Non-pigmented ciliary epithelial cell (primary cell): ENCODE data around the gene KMT2C.
"Not testable (repeated sequence)": the region's sequence is repeated elsewhere in the genome, so short reads cannot be mapped to it uniquely, and the experiment has no call there.

Experiments
- DNase-seq: peaks from one replicate; pipeline ENCODE4 v3.0.0-alpha.2; 2010; ENCODE audit warnings: low read depth

Gene KMT2C

DNA sequence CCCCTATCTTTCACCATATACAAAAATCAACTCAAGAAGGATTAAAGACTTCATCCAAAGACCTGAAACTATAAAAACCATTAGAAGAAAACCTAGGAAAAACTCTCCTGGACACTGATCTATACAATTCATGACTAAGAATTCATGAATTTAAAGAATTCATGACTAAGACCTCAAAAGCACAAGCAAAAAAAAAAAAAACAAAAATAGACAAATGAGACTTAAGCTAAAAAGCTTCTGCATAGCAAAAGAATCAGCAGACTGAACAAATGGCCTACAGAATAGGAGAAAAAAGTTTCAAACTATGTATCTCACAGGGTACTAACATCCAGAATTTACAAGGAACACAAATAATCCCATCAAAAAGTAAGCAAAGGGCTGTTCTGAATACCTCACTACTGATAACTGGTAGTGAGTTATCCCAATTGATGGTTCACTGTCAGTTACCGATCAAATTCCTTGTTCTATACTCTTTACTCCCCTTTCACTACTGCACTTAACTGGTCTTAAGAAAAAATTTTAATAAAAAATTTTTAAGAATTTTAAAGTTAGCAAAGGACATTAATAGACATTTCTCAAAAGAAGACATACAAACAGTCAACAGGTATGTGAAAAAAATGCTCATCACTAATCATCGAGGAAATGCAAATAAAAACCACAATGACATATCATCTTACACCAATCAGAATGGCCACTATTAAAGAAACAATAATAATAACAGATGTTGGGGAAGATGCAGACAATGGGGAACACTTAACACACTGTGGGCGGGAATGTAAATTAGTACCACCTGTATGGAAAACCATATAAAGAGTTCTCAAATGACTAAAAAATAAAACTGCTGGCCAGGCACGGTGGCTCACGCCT lies 33.2 kb downstream of the KMT2C start:
- DNase-seq: peak; percentile 18

DNA sequence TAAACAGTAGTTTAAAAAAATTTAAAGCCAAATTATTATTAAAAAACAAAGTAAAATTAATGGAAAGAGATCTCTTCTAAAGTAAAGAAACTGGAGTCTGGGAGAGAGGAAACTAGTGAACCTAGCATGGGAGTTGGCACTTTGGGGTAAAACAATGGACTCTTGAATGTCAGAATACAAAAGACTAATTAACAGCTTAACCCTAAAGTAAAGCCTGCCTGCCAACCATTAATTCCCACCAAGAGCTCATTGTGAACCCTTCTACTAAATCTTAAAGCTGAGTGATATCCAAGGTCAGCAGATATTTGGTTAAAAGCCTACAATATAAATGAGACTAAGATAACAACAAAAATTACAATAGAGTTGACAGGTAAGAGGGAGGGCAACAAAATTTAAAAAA lies 36.5 kb downstream of the KMT2C start:
- no peak for DNase-seq

DNA sequence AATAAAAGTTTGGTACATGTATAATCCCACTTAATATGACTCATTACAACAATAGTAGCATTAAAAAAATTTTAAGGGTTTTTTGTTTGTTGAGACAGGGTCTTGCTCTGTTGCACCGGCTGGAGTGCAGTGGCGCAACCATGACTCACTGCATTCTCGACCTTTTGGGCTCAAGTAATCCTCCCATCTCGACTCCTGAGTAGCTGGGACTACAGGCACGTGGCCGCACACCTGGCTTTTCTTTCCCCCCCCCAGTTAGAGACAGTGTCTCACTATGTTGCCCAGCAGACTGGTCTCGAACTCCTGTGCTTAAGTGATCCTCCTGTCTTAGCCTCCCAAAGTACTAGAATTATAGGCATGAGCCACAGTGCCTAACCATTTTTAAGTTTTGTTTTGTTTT lies 40.7 kb downstream of the KMT2C start:
- peak; percentile 27 for DNase-seq

DNA sequence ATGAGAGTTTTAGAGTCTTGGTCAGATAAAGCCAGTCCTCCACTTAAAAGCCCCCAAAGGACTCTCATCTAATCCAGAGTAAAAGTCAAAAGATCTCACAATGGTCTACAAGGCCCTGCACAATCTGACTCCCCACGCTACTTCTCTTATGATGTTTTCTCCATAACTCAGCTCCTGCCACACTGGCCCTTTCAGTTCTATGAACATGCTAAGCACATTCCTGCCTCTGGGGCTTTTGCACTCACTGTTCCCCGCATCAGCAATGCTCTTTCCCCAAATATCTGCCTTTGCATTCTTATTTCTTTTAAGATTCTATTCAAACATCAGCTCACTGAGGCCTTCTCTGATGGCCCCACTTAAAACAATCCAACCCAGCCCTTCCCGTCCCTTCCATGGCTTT lies 41.6 kb downstream of the KMT2C start:
- peak; percentile 5 for DNase-seq

DNA sequence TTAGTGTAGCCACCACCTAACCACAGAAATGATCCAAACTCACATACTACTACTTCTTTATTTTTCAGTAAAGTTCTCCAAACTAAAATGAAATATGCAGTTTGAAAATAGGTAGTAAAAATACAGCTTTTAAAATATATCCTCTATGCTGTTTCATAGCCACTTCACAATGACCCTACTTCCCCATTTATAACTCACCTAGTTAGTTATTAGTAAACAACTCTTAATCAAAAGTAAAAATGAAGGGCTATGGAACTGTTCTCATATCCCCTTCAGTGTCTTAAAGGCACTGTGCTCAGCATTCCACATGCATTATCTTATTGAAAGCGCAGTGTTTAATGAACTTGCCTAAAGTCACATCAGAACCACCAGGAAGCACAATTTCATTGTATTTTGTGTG lies 43.5 kb downstream of the KMT2C start:
- DNase-seq: no peak

DNA sequence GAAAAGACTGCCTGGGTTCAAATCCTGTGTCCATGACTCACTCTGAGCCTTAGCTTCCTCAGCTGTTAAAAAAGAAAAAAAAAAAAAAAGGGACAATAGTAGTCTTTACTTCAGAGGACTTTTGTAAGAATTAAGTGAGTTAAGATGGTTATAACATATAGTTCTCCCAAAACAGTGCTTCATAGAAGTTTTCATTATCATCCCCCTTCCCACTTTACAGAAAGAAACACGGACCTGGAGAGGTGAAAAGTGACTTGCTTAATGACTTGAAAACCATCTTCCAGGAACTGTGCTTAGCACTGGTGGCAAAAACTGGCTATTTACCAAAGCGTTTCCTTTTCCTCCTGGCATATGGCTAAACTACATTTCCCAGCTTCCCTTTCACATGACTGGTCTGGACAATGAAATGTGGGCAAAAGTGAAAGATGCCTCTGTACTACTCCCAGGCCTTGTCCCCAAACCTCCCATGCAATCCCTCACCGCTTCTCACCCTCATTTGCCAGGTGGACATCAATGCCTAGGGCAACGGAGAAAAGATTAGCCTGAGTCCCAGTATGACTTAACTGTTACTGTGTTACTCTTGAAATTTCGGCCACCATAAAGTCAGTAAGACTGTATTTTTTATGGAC lies 49.6 kb downstream of the KMT2C start:
- DNase-seq: not testable (repeated sequence)

DNA sequence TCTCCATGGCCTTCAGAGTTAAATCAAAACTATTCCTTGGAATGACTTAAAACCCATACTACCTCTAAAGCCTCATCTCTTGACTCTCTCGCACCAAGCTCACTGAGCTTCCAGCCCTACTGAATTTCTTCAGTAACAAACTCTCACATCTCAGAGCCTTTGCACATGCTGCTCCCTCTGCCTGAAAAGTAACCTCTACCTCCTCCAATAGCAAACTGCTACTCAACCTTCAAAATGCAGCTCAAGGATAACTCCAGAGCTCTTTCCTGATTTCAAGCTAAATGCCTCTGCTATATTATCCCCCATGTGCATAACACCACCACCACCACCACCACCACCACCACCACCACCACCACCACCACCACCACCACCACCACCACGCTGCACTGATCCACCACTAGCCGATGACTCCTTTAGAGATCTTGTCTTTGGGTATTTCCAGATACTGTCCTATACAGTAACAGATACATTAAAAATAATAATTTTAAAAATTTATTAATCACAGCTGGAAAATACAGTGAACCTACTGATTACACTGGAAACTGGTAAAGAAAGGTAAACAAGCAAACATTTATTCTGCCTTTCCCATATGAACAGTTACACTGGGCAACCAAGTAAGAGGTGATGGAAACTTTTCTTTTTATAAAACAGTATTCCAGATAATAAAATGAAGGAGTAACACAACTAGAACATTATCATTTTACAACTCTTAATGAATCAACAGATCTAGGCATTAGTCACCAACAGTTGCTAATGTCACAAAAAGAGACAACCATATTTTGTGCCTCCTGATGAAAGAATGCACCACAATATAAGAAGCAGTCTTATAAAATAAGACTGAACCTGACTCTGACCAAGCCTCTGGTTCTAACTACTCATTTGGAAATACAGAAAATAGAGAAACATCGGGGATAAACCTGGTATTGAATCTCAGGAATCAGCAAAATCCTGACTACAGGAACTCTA lies 51.3 kb downstream of the KMT2C start:
- DNase-seq: not testable (repeated sequence)

DNA sequence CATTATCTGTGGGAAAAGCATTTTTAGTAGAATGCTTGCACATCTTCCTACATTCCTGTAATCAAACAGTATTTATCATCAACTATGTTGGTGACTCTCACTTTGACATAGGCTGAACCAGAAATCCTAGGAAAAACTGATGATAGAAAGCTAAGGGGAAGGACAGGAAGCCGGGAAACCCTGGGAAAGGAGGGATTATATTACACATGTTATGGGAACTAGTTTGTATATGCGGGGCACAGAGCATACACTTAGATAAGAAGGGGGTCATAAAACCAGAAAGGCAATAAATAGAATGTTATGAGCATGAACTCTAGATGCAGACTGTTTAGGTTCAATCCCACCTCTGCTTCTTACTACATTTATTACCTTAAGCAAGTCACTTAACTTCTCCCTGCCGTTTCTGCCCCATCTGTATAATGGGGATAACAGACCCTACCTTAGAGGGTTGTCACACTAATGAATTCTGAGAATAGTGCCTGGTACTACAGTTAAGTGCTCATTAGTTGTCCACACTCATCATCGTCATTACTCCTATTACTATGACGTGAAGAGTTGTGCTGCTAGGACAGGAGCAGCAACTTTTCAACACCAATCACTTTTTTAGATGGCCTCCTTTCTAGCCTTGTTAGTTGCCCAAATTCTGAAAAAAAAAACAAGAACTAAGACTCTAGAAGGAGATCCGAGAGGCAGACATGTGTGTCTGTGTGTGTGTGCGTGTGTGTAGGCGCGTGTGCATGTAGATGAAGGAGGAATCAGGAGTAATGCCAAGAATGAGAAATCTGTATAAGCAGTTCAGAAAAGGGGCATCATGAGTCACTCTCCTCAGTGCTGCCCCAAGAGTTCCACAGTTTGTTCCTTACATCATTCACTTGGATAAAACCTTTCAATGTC lies 52.2 kb downstream of the KMT2C start:
- DNase-seq: peak; percentile 84

DNA sequence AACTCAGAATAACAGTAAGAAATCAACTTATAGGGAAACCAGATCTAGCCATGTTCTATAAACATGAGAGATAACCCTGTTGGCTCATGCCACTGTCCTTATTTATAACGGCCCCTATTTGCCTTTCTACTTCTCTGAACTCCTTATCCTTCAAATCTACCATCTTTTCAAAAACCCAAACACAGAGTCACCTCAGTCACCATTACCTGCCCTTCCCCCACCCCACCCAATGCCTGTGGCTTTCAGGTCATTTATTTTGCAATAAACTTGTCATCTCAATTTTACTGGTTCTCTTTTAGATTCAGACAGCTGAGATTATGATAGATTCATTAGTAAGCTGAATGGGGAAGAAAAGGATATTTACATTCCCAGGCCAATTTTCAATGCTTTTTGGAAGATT lies 53.6 kb downstream of the KMT2C start:
- DNase-seq: no peak

DNA sequence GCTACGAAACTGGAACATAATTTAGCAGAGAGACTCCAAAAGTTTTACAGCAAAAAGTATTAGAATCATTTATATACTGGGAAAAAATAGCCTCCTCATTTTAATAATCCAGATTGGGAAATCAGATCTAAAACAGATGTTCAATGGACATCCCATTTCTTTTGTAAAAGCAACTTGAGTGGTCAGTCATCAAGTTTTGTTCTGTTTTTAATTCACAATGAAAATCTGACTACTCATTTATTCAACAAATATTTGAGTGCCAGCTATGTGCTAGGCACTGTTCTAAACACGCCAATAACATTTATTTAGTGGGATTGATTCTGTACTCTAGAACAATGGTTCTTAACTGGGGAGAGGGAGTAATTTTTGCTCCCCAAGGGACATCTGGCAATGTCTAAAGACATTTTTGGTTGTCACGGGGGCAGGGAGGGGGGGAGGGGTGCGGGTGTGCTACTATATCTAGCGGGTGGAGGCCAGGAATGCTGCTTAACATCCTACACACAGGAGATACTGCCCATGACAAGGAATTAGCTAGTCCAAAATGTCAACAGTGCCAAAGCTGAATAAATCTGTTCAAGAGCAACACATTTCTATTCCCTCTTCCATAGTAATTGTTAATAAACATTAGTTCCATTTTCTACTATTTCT lies 54.7 kb downstream of the KMT2C start:
- DNase-seq: not testable (repeated sequence)

DNA sequence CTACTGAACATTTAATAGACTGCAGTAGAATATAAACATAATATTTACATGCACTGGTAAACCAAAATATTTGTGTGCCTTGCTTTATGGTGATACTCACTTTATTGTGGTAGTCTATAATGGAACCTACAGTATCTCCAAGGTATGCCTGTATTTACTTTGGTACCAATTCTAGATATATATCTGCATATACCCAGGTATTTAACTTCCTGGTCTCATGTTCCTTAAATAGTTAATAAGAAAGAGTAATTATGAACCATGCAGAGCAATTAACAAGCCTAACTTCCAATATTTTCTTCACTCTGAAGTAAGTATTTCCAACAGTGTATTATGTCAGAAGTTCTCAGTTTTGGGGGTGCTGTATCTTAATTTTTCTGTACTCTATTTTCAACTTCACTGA lies 57.3 kb downstream of the KMT2C start:
- DNase-seq: not testable (repeated sequence)

DNA sequence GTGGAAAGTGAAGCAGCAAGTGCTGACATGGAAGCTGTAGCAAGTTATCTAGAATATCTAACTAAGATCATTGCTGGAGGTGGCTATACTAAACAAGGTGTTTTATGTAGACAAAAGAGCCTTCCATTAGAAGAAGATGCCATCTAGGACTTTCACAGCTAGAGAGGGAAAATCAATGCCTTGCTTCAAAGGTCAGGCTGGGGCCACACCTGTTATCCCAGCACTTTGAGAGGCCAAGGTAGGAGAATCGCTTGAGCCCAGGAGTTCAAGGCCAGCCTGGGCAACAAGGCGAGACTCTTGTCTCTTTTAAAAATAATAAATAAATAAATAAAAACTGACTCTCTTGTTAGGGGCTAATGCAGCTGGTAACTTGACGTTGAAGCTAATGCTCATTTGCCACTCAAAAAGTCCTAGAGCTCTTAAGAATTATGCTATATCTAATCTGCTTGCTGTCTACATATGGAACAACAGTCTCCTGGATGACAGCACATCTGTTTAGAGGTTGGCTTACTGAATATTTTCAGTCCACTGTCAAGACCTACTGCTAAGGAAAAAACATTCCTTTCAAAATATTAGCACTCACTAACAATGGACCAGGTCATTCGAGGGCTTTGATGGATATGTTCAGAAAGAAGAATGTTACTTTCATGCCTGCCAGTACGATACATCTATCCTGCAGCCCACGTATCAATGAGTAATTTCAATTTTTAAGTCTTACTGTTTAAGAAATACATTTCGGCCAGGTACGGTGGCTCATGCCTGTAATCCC lies 58.9 kb downstream of the KMT2C start:
- not testable (repeated sequence) for DNase-seq

DNA sequence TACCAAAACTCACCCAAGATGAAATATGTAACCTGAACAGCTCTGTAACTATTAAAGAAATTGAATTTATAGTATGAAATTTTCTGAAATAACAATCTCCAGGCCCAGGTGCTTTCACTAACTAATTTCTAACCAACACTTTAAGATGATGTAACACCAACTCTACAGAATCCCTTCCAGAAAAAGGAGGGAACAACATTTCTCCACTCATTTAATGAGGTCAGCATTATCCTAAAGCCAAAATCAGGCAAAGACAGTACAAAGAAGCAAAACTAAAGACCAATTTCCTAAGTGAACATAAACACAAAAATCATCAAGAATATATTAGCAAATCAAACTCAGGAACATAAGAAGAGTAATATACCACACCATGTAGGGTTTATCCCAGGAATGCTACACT lies 65.5 kb downstream of the KMT2C start:
- DNase-seq: no peak

DNA sequence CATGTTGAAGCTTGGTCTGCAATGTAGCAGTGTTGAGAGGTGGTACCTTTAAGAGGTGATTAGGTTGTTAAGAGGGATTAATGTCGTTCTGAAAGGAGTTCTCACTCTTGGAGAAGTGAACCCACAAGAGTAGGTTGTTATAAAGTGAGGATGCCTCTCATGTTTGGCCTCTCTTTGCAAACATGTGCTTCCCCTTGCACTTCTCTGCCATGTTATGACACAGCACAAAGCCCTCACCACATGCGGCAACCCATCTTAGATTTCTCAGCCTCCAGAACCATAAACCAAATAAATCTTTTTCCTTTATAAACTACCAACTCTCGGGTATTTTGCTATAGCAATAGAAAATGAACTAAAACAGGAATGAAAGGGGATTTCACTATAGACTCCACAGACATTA lies 66.3 kb downstream of the KMT2C start:
- no peak for DNase-seq

DNA sequence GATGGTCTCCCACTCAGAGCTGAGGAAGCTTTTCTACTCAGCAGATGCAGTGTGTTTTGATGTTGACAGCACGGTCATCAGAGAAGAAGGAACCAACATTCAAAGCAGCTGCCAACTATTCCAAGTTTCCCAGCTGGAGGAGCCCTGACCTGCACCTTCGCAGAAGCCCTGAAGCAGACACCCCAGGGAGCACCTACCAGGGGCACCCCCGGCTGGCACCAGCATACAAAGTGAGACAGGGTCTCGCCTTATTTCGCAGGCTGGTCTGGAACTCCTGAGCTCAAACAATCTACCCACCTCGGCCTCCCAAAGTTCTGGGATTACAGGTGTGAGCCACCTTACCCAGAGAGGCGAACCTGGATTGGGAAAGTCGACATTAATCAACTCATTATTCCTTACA lies 68.6 kb downstream of the KMT2C start:
- no peak for DNase-seq

DNA sequence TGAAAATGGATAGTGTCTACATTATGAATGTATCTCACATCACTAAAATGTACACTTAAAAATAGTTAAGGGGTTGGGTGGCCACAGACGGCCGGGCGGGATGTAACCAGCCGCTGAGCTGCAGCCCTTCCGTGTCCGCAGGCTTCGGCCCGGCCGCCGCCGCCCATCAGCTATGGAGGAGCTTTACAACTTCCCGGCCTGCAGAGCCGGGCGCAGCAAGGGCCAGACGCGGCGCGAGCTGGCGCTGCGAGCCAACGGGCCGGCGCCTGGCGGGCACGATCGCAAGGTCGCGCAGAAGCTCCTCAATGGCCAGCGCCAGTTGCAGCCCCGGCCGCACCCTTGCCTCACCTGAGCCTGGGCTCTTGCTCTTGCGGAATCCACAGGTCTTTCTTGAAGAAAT lies 69.1 kb downstream of the KMT2C start:
- no peak for DNase-seq

DNA sequence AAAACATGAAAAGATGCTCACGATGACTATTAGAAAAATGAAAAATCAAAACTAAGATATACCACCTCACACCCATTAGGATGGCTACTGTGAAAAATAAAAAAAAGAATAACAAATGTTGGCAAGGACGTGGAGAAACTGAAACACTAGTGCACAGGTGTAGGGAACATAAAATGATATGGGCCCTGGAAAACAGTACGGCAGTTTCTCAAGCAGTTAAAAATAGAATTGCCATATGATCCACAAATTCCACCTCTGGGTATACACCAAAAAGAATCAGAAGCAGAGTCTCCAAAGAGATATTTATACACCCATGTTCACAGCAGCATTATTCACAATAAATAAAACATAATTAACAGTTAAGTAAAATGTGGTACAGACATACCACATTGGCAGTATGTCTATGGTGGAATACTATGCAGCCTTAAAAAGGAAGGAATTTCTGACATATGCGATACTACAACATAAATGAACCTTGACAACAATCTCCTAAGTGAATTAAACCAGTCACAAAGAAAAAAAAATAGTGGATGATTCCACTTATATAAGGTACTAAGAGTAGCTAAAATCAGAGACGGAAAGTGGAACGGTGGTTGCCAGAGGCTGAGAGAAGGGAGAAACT lies 69.7 kb downstream of the KMT2C start:
- no peak for DNase-seq

DNA sequence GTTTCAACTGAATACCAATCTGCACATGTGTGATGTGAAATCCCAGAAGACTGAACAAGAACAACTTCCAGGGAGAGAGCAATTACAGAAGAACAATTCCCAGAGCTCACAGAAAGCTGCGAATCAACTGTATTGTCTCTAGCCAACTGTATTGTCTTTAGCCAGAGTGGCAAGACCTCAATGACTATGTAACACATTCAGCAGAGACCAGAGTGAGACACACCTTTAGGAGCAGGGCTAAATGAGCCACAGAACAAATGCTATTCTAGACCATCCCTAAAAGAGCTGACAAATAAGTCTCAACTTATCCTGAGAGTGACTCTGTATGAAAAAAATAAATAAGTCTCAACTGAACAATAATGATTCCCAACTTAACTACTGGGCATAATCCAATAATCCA lies 72.0 kb downstream of the KMT2C start:
- no peak for DNase-seq

DNA sequence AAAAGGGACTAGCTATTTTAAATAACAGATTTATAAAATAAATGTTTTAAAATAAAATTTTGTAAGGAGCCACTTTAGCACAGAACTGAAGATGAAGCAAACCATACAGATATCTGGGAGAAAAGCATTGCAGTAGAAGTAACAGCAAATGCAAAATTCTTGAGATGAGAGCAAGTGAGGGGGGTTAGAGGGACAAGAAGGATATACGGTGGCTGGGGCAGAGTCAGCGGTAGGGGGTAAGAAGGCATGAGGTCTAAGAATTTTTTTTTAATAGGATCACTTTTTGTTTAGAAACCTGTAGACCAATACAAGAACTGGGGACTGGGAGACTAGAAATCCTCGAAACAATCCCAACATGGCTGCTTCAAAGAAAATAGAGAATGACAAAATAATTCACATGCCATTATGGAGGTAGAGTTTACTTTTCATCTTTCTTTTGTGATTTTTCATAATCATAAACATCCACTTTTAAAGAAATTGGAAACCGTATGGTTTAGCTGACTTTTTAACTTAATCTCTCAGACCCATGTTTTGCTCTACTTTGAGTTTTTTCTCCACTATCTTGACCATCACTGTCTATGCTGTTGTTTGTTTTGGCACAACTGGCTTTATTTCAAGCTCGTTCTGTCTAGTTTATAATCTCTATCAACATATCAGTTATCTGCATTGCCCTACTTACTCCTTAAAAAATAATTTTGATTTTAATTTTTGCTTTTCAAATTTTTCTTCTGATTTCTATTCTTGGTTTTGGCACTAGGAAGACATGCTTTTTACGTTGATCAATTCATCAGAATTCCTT lies 73.5 kb downstream of the KMT2C start:
- DNase-seq: no peak
